HG02943 (cell line): Measurements from ENCODE around the gene CA12.
"Not testable (repeated sequence)": the region's sequence is repeated elsewhere in the genome, so short reads cannot be mapped to it uniquely, and the experiment has no call there.

Experiments used
- ATAC-seq: cut with Tn5 transposase; IDR thresholded peaks from one replicate; pipeline ENCODE4 v1.9.1; 2021; ENCODE audit warnings: mild to moderate bottlenecking, low read depth, moderate library complexity; ENCODE audit not compliant: unreplicated experiment

Gene CA12

DNA sequence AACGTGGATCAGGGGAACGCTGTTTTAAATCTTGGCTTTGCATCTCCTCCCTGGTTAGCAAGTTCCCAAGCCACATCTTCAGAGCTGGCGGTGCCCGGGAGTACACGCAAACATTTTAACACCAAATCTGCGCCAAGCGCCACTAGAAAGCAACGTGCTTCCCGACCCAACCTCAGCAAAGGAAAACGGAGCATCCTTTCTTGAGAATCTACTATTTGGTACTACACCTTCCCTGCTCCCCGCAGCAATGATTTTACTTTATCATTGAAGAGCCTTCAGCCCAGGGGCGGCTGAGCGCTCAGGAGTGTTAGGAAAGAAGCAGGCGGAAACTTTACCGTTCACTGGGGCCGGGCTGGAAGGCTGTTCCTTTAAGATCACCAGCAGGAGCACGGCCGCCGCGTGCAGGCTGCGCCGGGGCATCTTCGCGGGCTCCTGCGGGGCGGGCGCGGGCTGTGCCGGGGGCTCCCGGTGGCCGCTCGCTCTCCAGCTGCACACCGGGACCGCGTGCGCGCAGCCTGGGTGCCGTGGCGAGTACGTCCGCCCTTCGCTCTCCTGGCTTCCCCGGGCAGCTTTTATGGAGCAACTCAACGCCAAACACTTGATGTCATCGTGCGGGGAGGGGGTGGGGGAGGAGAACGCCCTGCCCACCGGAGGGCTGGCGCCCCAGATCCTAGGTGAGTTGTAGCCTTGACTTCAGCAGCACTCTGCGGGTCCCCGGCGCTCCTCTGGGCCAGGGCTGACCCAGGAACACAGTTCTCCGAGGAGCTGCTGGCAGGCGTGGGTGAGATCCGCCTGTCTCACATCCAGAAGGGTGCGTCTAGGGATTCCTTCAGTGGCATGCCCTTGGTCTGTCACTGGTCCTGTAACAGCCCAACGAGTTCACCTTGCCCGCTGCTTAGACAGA is at the start of gene CA12:
CA12 (minus strand) TSS at position 546 of the 904 bp plus-strand sequence; CDS start at position 420, 126 bp downstream.
- no peak for ATAC-seq

DNA sequence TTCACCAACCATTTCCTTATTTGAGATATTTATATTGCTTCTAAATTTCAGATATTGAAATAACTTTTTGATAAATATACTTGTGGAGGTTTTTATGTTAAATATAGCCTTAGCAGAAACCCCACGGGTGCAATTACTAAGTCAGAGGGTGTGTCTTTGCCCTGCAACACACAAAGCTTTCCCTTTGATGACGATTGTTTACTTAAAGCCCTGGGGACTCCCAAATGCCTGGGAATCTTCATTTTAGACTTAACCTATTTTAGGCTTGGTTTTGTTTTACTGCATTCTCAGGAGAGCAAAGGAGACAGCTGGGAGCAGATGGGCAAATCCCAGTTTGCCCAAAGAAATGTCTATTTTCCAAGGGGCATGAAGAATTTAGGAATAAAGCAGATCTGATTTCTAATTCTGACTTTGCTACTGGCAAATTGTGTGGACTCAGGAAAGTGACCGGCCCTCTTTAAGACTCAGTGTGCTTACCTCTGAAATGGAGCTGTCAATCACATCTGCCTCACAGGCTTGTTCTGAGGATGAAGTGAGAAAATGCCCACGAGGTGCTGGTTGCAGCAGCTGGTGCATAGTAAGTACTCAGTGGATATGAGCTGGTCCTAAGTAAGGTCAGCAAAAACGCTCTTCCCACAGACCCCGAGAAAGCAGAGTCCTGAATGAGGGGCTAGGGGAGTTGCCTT is 49.3 kb upstream of the CA12 start:
- no peak for ATAC-seq

DNA sequence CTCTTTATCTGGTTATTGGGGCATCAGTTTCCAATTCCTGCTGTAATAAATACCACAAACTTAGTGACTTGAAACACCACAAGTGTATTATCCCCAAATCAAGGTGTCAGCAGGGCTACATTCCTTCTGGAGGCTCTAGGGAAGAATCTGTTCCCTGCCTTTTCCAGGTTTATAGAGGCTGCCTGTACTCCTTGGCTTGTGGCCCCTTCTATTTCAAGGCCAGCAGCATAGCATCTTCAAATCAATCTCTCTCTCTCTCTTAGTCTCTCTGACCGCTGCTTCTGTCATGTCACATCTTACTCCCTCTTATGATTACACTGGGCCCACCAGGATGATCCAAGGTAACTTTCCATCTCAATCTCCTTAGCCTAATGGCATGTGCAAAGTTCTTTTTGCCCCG is 44.9 kb upstream of the CA12 start:
- no peak for ATAC-seq

DNA sequence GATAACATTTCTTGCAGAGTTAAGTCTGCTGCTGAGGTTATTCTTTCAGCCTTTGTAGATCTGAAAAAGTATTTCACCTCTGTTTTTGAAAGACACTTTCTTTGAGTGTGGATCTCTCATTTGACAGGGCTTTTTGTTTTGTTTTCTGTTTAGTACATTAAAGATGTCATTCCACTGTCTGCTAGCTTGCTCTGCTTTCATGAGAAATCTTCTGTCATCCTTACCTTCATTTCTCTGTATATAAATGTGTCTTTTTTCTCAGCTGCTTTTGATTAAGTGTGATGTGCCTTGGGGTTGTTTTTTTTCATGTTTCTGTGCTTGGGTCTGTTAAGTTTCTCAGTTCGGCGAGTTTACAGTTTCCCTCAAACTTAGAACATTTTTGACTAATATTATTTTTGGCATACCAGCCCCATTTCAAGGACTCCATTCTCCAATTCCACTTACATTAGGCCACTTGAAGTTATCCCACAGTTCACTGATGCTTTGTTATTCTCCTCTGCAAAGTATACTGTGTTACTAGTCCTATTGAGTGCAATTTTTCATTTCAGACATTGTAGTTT is 43.9 kb upstream of the CA12 start:
- ATAC-seq, result no peak

DNA sequence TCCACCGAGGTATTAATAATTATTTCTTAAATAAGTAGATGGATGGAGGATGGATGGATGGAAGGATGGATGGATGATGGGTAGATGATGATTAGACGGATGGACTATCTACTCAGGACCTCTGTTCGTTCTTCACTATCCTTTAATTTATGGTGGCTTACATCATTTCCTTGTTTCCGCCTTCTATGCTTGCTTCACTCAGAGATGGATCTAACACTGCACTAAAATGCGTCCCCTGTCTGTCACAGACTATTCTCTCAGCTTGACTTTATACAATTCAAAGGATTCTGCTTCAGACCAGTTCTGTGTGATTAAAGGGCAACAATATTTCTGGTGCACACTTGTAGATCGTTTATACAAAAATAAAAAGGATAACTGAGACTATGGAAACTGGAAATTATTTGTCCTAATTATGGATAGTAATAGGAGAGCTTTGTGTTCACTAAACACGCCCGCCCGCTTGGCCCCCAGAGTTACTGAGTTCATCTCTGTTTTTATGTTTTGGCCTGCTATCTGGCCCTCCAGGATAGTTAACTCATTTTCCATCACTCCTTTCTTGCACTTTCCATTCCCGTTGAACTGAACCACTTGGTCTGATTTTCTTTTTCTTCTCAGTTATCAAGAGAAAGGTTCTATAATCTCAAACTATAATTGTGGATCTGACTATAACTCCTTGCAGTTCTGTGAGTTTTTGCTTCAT is 41.4 kb upstream of the CA12 start:
- no peak for ATAC-seq

DNA sequence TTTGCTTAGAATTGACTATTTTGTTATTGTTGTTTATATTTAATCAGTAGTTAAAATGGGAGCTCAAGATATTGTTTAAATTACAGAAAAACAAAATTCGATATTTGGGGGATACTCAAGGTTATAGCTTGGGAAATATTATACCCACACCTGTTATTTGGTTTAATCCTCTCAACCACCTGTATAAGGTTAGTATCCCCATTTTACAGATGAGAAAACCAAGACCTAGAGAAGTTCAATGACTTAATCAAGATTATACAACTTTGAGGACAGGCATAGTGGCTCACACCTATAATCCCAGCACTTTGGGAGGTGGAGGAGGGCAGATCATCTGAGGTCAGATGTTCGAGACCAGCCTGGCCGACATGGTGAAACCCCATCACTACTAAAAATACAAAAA is 39.8 kb upstream of the CA12 start:
- ATAC-seq, result no peak

DNA sequence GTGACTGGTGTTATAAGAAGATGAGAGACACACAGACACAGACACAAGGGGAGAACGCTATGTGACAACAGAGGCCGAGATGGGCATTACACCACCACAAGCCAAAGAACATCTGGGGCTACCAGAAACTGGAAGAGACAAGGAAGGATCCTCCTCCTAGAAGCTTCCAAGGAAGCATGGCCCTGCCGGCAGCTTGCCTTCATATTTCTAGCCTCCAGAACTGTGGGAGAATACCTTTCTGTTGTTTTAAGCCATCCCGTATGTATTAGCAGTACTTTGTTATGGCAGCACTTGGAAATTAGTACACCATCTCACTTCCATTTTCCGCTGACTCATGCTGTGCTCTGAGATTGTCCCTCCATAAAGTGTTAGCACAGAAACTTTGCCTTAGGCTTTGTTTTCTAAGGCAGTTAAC is 38.7 kb upstream of the CA12 start:
- ATAC-seq, result no peak

DNA sequence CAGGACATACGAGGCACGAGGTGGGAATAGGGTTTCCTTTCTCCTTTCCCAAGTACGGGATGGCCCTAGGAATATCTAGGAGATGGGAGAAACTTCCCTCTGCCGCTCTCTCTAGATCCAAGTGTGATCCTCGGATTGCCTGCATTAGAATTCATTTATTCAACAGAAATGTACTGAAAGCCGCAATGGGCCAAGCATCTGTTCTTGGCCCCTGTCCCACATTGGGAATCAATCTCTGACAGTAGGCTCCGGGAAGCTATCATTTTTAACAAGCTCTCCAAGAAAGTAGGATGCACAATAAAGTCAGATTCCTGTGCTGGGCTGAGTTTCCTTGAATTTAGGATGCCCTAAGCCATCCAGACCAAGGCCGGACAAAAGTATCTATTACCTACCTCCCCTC is 37.2 kb upstream of the CA12 start:
- no peak for ATAC-seq

DNA sequence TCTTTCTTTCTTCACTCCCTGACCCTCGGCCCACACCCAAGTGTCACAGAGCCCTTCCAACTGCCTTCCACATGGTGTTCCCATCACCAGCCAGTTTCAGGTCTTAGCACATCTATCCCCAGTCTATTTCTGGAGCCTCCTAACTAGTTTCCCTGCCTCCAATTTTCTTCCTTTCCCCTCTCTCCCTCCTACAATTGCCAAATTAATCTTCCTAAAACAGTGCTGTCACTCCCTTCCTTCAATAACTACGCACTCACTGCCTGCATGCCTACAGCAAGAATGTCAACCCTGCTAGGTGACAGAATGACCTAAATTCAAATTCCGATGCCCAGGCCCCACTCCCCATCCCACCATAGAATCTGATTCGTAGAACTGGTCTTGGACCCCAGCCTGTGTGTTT is 36.1 kb upstream of the CA12 start:
- no peak for ATAC-seq

DNA sequence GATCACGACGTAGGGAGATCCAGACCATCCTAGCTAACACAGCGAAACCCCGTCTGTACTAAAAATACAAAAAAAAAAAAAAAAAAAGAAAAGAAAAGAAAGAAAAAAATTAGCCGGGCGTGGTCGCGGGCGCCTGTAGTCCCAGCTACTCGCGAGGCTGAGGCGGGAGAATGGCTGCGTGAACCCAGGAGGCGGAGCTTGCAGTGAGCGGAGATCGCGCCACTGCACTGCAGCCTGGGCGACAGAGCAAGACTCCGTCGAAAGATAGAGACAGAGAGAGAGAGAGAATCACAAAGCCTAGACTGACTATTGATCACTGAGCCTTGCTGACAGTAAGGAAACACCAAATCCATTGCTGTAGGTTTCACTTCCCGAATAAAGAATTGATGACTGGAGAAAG is 35.6 kb upstream of the CA12 start:
- ATAC-seq, result not testable (repeated sequence)

DNA sequence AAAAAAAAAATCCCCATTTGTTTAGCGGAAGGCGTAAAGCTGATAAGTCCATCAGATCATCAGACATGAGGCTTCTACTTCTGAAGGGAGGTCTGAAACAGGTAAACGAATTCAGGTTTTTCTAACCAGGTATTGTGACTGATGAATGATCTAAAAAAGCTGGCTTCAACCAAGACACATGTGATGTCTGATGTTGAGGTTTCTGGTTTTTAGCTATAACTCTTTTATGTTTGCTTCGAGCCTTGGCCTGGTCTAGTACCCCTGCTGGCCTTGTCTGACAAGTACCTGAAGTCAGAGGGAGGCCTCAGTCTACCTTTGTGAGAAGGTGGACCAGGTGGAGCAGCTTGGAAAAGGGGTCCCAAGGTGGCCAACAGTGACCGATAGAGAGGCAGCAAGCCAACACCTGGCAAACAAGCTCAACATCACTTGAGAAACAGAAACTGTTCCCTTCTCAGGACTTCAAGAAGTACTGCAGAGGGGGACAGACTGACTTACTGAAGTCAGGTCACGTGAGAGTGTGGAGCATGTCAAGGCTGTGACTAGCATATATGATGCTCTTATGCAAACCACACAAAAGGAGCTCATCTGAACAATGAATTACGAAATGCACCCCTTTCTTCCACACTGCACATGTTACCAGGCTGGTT is 33.0 kb upstream of the CA12 start:
- no peak for ATAC-seq

DNA sequence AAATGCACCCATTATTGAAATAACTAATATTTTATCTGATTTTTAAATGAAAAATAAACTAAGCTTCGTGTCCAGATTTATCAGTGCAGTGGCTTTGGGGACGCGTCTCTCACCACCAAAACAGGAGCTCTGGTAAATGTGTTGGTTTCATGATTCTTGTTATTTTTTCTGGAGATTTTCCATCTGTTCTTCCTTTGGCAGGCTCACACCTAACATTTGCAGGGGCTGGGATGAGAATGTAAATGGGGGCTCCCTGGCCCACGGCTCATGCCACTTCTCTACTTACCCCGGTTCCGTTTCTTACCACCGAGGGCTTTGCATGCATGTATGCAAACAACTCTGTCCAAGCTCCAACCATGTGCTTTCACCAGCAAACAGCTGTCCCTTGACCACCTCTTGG is 30.9 kb upstream of the CA12 start:
- ATAC-seq, result no peak

DNA sequence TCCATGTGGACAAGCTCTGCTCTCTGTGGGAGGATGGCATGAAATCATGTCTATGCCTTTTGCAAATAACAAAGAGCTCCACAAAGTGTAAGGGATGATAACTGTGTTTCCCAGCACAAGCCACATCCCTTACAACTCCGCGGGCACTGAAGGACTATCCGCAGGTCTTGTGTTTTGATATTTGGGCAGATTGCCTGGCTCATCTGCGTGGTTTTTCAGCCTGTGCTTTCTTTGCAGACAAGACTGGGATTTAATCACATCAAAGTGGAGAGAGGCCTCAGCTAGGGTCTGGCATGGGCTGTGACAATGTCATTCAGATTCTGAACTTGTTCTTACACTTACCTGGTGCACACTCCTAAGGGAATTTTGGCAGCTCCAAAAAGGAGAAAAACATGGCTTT is 30.2 kb upstream of the CA12 start:
- no peak for ATAC-seq

DNA sequence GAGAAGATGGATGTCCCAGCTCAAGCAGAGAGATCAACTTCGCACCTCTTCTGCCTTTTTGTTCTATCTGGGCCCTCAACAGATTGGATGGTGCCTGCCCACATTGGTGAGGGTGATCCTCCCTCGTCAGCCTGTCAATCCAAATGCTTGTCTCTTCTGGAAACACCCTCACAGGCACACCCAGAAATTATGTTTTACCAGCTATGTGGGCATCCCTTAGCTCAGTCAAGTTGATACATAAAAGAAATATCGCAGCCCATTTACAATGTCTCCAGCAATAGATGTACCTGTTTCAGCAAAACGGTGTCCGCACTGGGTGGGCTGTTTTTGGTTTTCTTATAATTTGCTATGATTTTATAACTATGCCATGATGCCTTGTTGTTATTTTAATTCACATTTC is 27.5 kb upstream of the CA12 start:
- ATAC-seq, result no peak

DNA sequence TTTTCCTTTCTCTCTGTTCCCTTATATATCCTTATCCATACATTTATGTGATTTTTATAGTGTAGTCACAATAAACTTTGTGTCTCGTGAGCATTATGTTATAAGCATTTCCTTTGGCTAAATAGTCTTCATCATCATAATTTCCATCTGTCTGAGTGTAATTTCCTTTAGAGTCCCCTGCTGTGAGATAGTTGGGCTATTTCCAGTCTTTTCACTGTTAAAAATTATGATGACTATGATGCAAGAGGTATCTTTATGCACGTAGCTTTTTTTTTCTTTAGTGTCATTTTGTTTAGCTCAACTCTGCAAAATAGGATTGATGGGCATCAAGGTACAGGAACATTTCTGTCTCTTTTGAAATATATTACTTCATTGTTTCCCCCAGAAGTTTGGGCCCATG is 26.9 kb upstream of the CA12 start:
- ATAC-seq, result no peak

DNA sequence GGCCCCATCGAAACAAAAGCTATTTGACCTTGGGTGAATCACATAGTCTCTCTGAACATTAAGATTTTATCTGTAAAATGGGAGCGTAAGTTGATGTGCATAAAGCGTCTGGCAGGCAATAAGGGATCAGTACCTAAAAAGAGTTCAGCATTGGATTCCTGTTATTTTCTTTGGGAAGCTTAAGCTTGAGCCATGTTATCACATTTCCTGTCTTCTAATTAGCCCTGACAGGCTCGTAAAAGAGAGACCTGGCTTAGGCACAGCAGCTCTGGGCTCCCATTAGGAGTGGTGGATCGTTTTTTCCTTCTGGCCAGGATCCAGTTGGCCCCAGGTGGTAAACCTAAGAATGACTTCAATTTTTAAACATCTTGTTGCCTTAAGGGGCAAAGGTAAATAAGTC is 26.0 kb upstream of the CA12 start:
- no peak for ATAC-seq

DNA sequence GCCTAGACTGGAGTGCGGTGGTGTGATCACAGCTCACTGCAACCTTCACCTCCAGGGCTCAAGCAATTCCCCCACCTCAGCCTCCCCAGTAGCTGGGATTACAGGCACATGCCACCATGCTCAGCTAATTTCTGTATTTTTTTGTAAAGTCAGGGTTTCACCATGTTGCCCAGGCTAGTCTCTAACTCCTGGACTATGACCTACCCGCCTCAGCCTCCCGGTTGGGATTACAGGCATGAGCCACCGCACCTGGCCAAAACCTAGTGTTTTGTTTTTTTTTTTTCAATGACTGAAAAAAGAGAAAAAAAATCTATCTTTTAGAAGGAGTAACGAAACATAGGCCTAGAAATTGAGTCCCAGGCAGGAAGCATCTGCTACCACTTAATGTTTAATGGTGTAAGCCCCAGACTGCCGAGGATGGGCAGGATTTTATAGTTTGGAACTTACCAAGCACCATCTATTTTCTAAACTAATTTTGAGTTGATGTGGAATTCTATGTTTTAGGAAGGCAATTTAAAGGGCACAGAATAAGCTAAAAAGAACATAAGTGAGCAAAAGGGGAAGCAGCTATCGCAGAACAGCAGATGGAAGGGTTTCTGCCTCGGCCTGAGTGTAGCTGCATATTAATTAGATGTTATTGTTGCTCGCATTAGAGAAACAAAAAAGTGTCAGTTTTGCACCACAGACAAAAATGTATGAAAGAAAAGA is 24.2 kb upstream of the CA12 start:
- no peak for ATAC-seq

DNA sequence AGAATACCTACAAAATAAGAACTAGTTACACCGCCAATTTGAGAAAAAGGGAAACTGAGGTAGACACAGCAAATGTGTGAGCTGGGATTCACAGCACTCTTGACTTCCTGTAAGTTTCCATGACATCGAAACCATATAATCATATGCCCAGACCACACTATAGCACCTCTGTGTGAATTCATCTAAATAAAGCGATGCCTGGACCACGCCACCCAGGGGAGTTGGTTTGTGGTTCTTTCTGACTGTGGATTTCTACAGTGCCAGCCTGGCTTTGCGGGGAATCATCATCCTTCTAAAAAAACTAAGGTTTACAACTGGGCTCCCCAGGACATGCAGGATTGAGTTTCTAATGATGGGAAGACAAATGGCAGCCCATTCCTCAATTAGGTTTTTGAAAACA is 23.5 kb upstream of the CA12 start:
- no peak for ATAC-seq

DNA sequence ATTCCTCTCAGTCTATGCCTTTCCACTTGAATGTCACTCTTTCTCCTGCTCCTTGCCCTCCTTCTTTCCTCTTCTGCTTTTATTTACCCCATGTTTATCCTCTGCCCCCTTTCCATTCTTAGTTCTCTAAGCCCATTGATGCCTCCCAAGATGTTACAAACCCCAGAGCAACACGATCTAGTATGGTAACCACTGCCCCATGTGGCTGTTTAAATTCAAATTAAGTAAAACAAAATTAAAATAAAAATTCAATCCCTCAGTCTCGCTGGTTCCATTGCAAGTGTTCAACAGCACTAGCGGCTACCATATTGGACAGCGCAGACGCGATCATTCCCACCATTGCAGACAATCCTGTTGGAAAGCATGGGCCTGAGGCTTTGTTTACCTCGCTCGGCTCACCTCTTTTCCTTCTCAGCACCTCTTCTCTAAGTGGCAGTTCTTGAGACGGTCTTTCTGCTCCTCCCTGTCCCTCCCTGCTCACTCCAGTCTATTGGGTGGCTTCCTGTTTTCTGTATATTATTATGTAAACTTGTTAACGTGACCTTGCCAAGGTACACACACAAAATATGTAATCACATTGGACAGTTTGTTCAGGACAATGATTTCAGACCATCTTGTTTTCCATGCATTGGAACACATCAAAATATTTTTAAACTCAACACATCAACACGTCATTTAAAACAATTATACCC is 21.8 kb upstream of the CA12 start:
- ATAC-seq, result no peak
